Lung (tissue), 12 donors: Measurements from ENCODE around the gene ARMC5. TPM values are rescaled to one million over a fixed set of nuclear protein-coding genes. Genes with fewer than 3 reads are reported as not detected.

Experiments used
- ATAC-seq: fragments of 200-7000 bp; cut with Tn5 transposase; one replicate; pipeline ENCODE4 v1.9.1; 2020; ENCODE audit warnings: moderate number of reproducible peaks; ENCODE audit not compliant: insufficient read depth, low FRiP score
- DNase-seq, 3 donors: peaks; one replicate each; pipeline ENCODE4 v3.0.0-alpha.2; 2013 to 2017
- H3K27ac ChIP-seq, 2 donors: one replicate each; pipeline ENCODE4 v1.5.1; 2013; ENCODE audit warnings: mild to moderate bottlenecking in 2 of 2, moderate library complexity in 2 of 2, control low read depth in 1 of 2, inconsistent platforms in 1 of 2, low read depth in 1 of 2, low read length in 1 of 2
- H3K27me3 ChIP-seq, 3 donors: one replicate each; pipeline ENCODE4 v1.5.1; 2013; ENCODE audit warnings: low read length in 2 of 3; ENCODE audit not compliant: control insufficient read depth in 3 of 3, insufficient read depth in 3 of 3
- H3K36me3 ChIP-seq, 4 donors: one replicate each; pipeline ENCODE4 v1.5.1; 2013; ENCODE audit warnings: low read length in 4 of 4, mild to moderate bottlenecking in 1 of 4, moderate library complexity in 1 of 4; ENCODE audit not compliant: control insufficient read depth in 4 of 4, insufficient read depth in 4 of 4
- H3K4me1 ChIP-seq, 5 donors: one replicate each; pipeline ENCODE4 v1.5.1; 2013; ENCODE audit warnings: low read length in 5 of 5, mild to moderate bottlenecking in 2 of 5, moderate library complexity in 1 of 5; ENCODE audit not compliant: control insufficient read depth in 5 of 5, insufficient read depth in 5 of 5
- H3K4me3 ChIP-seq: one replicate; pipeline ENCODE4 v1.5.1; 2013; ENCODE audit warnings: mild to moderate bottlenecking, control low read depth, moderate library complexity
- H3K9ac ChIP-seq, 2 donors: one replicate each; pipeline ENCODE4 v1.5.1; 2013; ENCODE audit warnings: low read length in 2 of 2, control low read depth in 1 of 2; ENCODE audit not compliant: insufficient read depth in 1 of 2
- H3K9me3 ChIP-seq, 4 donors: one replicate each; pipeline ENCODE4 v1.5.1; 2013; ENCODE audit warnings: low read length in 3 of 4, mild to moderate bottlenecking in 1 of 4, moderate library complexity in 1 of 4; ENCODE audit not compliant: control insufficient read depth in 4 of 4, insufficient read depth in 3 of 4
- CTCF ChIP-seq: IDR thresholded peaks from 2 replicates; pipeline ENCODE4 v1.5.1; 2012; ENCODE audit warnings: mild to moderate bottlenecking; ENCODE audit errors: control extremely low read depth, extremely low read depth
- WGBS, 2 donors: extraction: QIAGEN DNeasy Blood & Tissue Kit; methylation state at CpG; one replicate each; pipeline ENCODE4 v1.1.7; 2013; 5-methylcytosine and 5-hydroxymethylcytosine counted together
- polyA plus RNA-seq, 2 donors: library from polyadenylated mRNA; stranded (reverse); fragments of 200-250 nt; gene quantifications; one replicate each; pipeline ENCODE4 v1.2.1, GENCODE V29; 2013
- total RNA-seq, 2 donors: library from RNA; depleted of rRNA in 1 of 2; stranded (reverse); fragments of >200 nt in 1 of 2; gene quantifications; one replicate each; pipeline ENCODE4 v1.2.1, GENCODE V29; 2014 to 2021
- donor health status: control.
- donor health status: control.
- donor health status: Bipolar disorder and iron deficiency.
- donor health status: healthy.
- donor health status: DM: yes; HTN: yes; CAD: no.

ARMC5 gene
- total and polyA plus RNA-seq, 4 donors: 8.2 to 16.7 (median 12.3) TPM

DNA sequence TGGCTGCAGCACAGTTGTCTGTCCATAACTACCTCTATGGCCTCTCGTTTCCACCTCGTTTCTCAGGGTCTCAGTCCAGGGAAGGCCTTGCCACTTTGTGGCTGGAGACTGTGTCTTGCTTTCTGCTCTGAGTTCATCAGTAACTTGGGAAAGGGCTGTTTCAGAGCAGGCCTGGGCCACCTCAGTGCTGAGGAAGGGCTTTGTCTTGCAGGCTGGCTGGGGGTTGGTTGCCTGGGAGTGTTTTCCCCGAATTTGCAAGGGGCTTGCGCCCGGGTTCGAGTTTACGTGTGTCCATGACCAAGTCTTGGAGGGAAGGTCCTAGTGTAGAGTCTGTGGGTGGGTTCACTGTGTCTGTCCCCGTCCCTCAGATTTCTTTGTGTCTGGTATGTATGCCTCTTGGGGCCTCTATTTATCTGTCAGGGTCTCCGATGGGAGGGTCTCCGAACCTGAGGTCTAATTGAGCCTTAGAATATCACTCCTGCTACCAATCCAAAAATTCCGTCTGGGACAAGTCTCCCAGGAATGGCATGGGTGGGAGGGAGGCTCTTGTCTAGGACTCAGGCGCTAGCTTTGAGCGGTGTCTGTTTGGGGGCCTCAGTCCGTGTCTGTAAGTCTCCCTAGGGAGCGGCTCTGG, 12.1 kb downstream of the ARMC5 start:
- 41 to 53% methylated on average over 15 of the region's 15 CpGs for WGBS, 2 donors
- Histone ChIP-seq H3K27me3 (no peaks in the 10 kb centered on the region), H3K27ac (peak overlapping the region; percentile 76 to 85), H3K9ac (peak overlapping the region; percentile 82 to 89), H3K36me3 (peaks cover 6 to 26% (median 13%) of the 10 kb centered on the region in 4 donors), H3K4me1 (peaks cover 0 to 23% (median 8%) of the 10 kb centered on the region in 5 donors), H3K9me3 (no peaks in the 10 kb centered on the region), H3K4me3 (peak overlapping the region; percentile 62)
- DNase-seq: peak in 1 of 3 donors; percentile 42
- no peak for ATAC-seq
- TF ChIP-seq CTCF: no peak

DNA sequence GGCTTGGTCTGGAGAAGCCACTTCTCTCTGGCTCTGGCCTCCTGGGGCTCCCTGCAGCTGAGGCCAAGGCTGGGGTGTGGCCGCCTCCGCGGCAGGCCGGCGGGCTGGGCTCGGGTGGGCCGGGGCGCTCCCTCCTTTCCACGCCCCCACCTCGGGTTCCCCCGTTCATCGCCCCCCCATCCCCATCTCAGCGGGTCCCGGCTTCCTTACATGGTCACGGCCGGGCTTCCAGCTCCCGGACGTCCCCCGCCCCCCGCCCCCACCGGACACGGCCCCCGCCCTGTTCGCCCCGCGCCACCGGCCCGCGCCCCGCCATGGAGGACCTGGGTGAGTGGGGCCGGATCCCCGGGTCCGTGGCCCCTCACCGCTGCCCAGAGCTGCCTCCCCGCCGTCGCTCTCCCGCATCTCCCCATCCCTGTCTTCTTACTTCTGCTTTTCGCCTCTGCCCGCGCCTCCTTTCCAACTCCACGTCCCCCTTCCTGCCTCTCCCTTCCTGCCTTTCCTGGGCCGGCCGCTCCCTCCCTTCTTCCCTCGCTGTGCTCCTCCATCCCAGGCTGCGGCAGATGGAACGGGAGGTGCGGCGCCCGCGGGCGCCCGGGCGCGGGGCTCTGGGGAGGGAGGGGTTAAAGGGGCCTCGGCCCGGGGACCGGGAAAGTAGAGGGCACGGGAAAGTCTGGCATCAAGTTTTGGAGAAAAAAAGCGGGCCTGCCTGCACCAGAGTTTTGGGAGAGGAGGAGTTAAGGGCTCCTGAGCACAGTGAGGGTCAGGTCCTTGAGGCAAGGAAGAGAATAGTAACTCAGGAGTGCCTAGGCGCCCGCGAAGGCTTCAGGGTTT, 12.8 kb downstream of the ARMC5 start, which contains the start of gene TGFB1I1:
TGFB1I1 (plus strand) TSS at position 278 of the 834 bp plus-strand sequence; CDS start at position 315, 37 bp downstream.
- H3K4me3 ChIP-seq: peak within 1 kb of the TSS; percentile 62
- peaks cover 6 to 21% (median 12%) of the 10 kb centered on the region in 4 donors for H3K36me3 ChIP-seq
- H3K4me1 ChIP-seq: peaks cover 0 to 23% (median 8%) of the 10 kb centered on the region in 5 donors
- H3K9ac ChIP-seq: peak within 1 kb of the TSS; percentile 82 to 89
- WGBS, 2 donors: 2% methylated on average over 34 to 63 of the region's 63 CpGs
- TF ChIP-seq CTCF: no peak
- peak; percentile 13 for ATAC-seq
- H3K27ac ChIP-seq: peak within 1 kb of the TSS; percentile 85
- no peaks in the 10 kb centered on the region for H3K9me3 ChIP-seq
- H3K27me3 ChIP-seq: no peaks in the 10 kb centered on the region
- DNase-seq: peak; percentile 88 to 91 (median 89)

GRCh38 chr16:31472709-31473203, 13.5 kb downstream of the ARMC5 start:
- DNase-seq (peak; percentile 95 to 96 (median 95)), ATAC-seq (peak; percentile 81)
- peaks cover 6 to 23% (median 14%) of the 10 kb centered on the region in 4 donors for H3K36me3 ChIP-seq
- H3K4me1 ChIP-seq: peaks cover 0 to 23% (median 8%) of the 10 kb centered on the region in 5 donors
- H3K27me3 ChIP-seq: no peaks in the 10 kb centered on the region
- peak; percentile 21 for TF ChIP-seq CTCF
- H3K27ac ChIP-seq: peak overlapping the region; percentile 84 to 85
- peak overlapping the region; percentile 61 for H3K4me3 ChIP-seq
- no peaks in the 10 kb centered on the region for H3K9me3 ChIP-seq
- 38 to 45% methylated on average over 20 of the region's 20 CpGs for WGBS, 2 donors
- peak overlapping the region in 1 of 2 donors; percentile 67 for H3K9ac ChIP-seq
